GM12878 (cell line): ENCODE data around the gene IRS1.

Experiments
- CHD4 ChIP-seq: fragments of 200-600 bp; sonication (generic); IDR thresholded peaks from 2 replicates; pipeline ENCODE4 v1.6.1; 2016; ENCODE audit warnings: mild to moderate bottlenecking
- CTCF ChIP-seq, 3 experiments: IDR thresholded peaks in 2 of 3; conservative IDR thresholded peaks in 1 of 3; 2 replicates each; pipeline ENCODE4 v1.5.1; 2011; ENCODE audit warnings: low read depth in 3 of 3, low read length in 3 of 3, mild to moderate bottlenecking in 3 of 3, control low read depth in 2 of 3, moderate library complexity in 2 of 3, inconsistent platforms in 1 of 3, mixed read lengths in 1 of 3; ENCODE audit not compliant: control insufficient read depth in 2 of 3, insufficient read depth in 1 of 3; ENCODE audit errors: extremely low read depth in 1 of 3
- EZH2 ChIP-seq: IDR thresholded peaks from 2 replicates; pipeline ENCODE4 v1.6.1; 2012; ENCODE audit warnings: low read depth, mild to moderate bottlenecking, control low read depth, inconsistent platforms, low read length, borderline replicate concordance; ENCODE audit not compliant: control insufficient read depth
- FOXM1 ChIP-seq: IDR thresholded peaks from 2 replicates; pipeline ENCODE4 v1.6.1; 2012; ENCODE audit warnings: low read depth, mild to moderate bottlenecking, inconsistent platforms, low read length, moderate library complexity
- PBX3 ChIP-seq: IDR thresholded peaks from 2 replicates; pipeline ENCODE4 v1.6.1; 2011; ENCODE audit warnings: mild to moderate bottlenecking, low read depth, low read length, moderate library complexity; ENCODE audit not compliant: insufficient replicate concordance

GRCh38 chr2:226797289-226797988, 2.2 kb downstream of the IRS1 start:
- no peak for TF ChIP-seq FOXM1
- TF ChIP-seq CTCF (IDR thresholded peaks at IDR 0.05 in 2 of 3, conservative IDR thresholded peaks at IDR 0.05 in 1 of 3; ENCODE audit: control insufficient read depth in 2 of 3, extremely low read depth in 1 of 3, insufficient read depth in 1 of 3, low read depth in 3 of 3, low read length in 3 of 3): no peak
- TF ChIP-seq PBX3: no peak
- TF ChIP-seq EZH2: no peak
- no peak for TF ChIP-seq CHD4
